Measurements from ENCODE around the gene CUTA. TPM values are rescaled to one million over a fixed set of nuclear protein-coding genes. Genes with fewer than 3 reads are reported as not detected.
"Not testable (repeated sequence)": the region's sequence is repeated elsewhere in the genome, so short reads cannot be mapped to it uniquely, and the experiment has no call there.

Gene CUTA
- total RNA-seq, 2 donors from 2014 or later, result 195 to 196 TPM

GRCh38 chr6:33414592-33415271 is 3.2 kb downstream of the CUTA start:
- H3K27me3 Mint-ChIP-seq, result no peaks in the 10 kb centered on the region
- H3K4me3 Mint-ChIP-seq, result peak overlapping the region; percentile 85
- no peaks in the 10 kb centered on the region for H3K9me3 ChIP-seq (ENCODE audit: control insufficient read depth, low read length, poor library complexity, severe bottlenecking)
- H3K4me1 Mint-ChIP-seq, result peaks cover 70% of the 10 kb centered on the region
- H3K36me3 Mint-ChIP-seq (ENCODE audit: low read depth), result peaks cover 12% of the 10 kb centered on the region
- ATAC-seq (no peak), DNase-seq (no peak)
- H3K27ac Mint-ChIP-seq, result peak overlapping the region; percentile 100

- H3K36me3 Mint-ChIP-seq (ENCODE audit: low read depth), result peaks cover 12% of the 10 kb centered on the region
- ATAC-seq, result no peak
- peaks cover 62% of the 10 kb centered on the region for H3K4me1 Mint-ChIP-seq
- no peaks in the 10 kb centered on the region for H3K9me3 ChIP-seq (ENCODE audit: control insufficient read depth, low read length, poor library complexity, severe bottlenecking)
- peak overlapping the region; percentile 96 for H3K4me3 Mint-ChIP-seq
- no peak for DNase-seq
- H3K27me3 Mint-ChIP-seq, result no peaks in the 10 kb centered on the region
- peak overlapping the region; percentile 100 for H3K27ac Mint-ChIP-seq
These were observed 4.4 kb downstream of the CUTA start for GRCh38 chr6:33413241-33414120.

- Mint-ChIP-seq H3K4me1 (peaks cover 57% of the 10 kb centered on the region), H3K27ac (peak overlapping the region; percentile 100), H3K36me3 (ENCODE audit: low read depth) (peaks cover 12% of the 10 kb centered on the region), H3K27me3 (no peaks in the 10 kb centered on the region), H3K4me3 (peak overlapping the region; percentile 96)
- ATAC-seq, result no peak
- no peak for DNase-seq
- no peaks in the 10 kb centered on the region for H3K9me3 ChIP-seq (ENCODE audit: control insufficient read depth, low read length, poor library complexity, severe bottlenecking)
These were observed 5.5 kb downstream of the CUTA start for GRCh38 chr6:33412140-33413009.

GRCh38 chr6:33411632-33412005 is 6.3 kb downstream of the CUTA start:
- peak overlapping the region; percentile 92 for H3K27ac Mint-ChIP-seq
- H3K9me3 ChIP-seq (ENCODE audit: control insufficient read depth, low read length, poor library complexity, severe bottlenecking), result no peaks in the 10 kb centered on the region
- H3K36me3 Mint-ChIP-seq (ENCODE audit: low read depth), result peaks cover 12% of the 10 kb centered on the region
- H3K27me3 Mint-ChIP-seq, result no peaks in the 10 kb centered on the region
- no peak for ATAC-seq
- DNase-seq, result no peak
- H3K4me1 Mint-ChIP-seq, result peaks cover 50% of the 10 kb centered on the region
- peak overlapping the region; percentile 96 for H3K4me3 Mint-ChIP-seq

- no peaks in the 10 kb centered on the region for H3K9me3 ChIP-seq (ENCODE audit: control insufficient read depth, low read length, poor library complexity, severe bottlenecking)
- peak in 1 of 3 donors; percentile 84 for DNase-seq
- Mint-ChIP-seq H3K4me1 (peaks cover 45% of the 10 kb centered on the region), H3K27me3 (no peaks in the 10 kb centered on the region), H3K36me3 (ENCODE audit: low read depth) (peaks cover 12% of the 10 kb centered on the region), H3K27ac (peak within 1 kb of the TSS; percentile 92), H3K4me3 (peak within 1 kb of the TSS; percentile 96)
- ATAC-seq, result peak; percentile 76
These were observed 6.9 kb downstream of the CUTA start, which contains the start of gene PHF1 for GRCh38 chr6:33410711-33411631. Gene PHF1, plus strand, starts transcription at chr6:33411014. Its CDS starts 1,250 bp downstream, at chr6:33412264.

GRCh38 chr6:33410050-33410710 is 7.7 kb downstream of the CUTA start:
- Mint-ChIP-seq H3K36me3 (ENCODE audit: low read depth) (peaks cover 9% of the 10 kb centered on the region), H3K27me3 (no peaks in the 10 kb centered on the region), H3K4me3 (peak overlapping the region; percentile 96), H3K27ac (peak overlapping the region; percentile 92), H3K4me1 (peaks cover 42% of the 10 kb centered on the region)
- no peaks in the 10 kb centered on the region for H3K9me3 ChIP-seq (ENCODE audit: control insufficient read depth, low read length, poor library complexity, severe bottlenecking)
- peak; percentile 95 to 99 (median 98) for DNase-seq
- peak; percentile 76 for ATAC-seq

GRCh38 chr6:33407132-33407718 is 10.7 kb downstream of the CUTA start:
- Mint-ChIP-seq H3K4me1 (peaks cover 26% of the 10 kb centered on the region), H3K27me3 (no peaks in the 10 kb centered on the region), H3K27ac (peak overlapping the region; percentile 57), H3K36me3 (ENCODE audit: low read depth) (peaks cover 4% of the 10 kb centered on the region), H3K4me3 (no peak overlapping the region)
- no peak for DNase-seq
- H3K9me3 ChIP-seq (ENCODE audit: control insufficient read depth, low read length, poor library complexity, severe bottlenecking), result no peaks in the 10 kb centered on the region
- no peak for ATAC-seq

GRCh38 chr6:33406126-33406525 is 11.8 kb downstream of the CUTA start:
- no peaks in the 10 kb centered on the region for H3K9me3 ChIP-seq (ENCODE audit: control insufficient read depth, low read length, poor library complexity, severe bottlenecking)
- no peak for DNase-seq
- H3K27ac Mint-ChIP-seq, result peak overlapping the region; percentile 74
- peaks cover 4% of the 10 kb centered on the region for H3K36me3 Mint-ChIP-seq (ENCODE audit: low read depth)
- H3K27me3 Mint-ChIP-seq, result no peaks in the 10 kb centered on the region
- H3K4me1 Mint-ChIP-seq, result peaks cover 20% of the 10 kb centered on the region
- peak overlapping the region; percentile 77 for H3K4me3 Mint-ChIP-seq
- ATAC-seq, result no peak

GRCh38 chr6:33405386-33405940 is 12.4 kb downstream of the CUTA start:
- no peaks in the 10 kb centered on the region for H3K9me3 ChIP-seq (ENCODE audit: control insufficient read depth, low read length, poor library complexity, severe bottlenecking)
- Mint-ChIP-seq H3K36me3 (ENCODE audit: low read depth) (peaks cover 4% of the 10 kb centered on the region), H3K27ac (peak overlapping the region; percentile 74), H3K4me1 (peaks cover 20% of the 10 kb centered on the region), H3K4me3 (no peak overlapping the region), H3K27me3 (no peaks in the 10 kb centered on the region)
- no peak for DNase-seq
- no peak for ATAC-seq

GRCh38 chr6:33404884-33405283 is 13.0 kb downstream of the CUTA start:
- Mint-ChIP-seq H3K27ac (peak overlapping the region; percentile 74), H3K27me3 (no peaks in the 10 kb centered on the region), H3K4me3 (no peak overlapping the region), H3K36me3 (ENCODE audit: low read depth) (peaks cover 4% of the 10 kb centered on the region), H3K4me1 (peaks cover 17% of the 10 kb centered on the region)
- ATAC-seq, result no peak
- DNase-seq, result no peak
- no peaks in the 10 kb centered on the region for H3K9me3 ChIP-seq (ENCODE audit: control insufficient read depth, low read length, poor library complexity, severe bottlenecking)

- ATAC-seq; H3K27me3 Mint-ChIP-seq; H3K4me3 Mint-ChIP-seq; DNase-seq; H3K36me3 Mint-ChIP-seq (ENCODE audit: low read depth); H3K27ac Mint-ChIP-seq; H3K9me3 ChIP-seq (ENCODE audit: control insufficient read depth, low read length, poor library complexity, severe bottlenecking): not testable (repeated sequence)
- H3K4me1 Mint-ChIP-seq, result peaks cover 11% of the 10 kb centered on the region
These were observed 18.0 kb downstream of the CUTA start for GRCh38 chr6:33399881-33400280.

Data from T-helper 17 cell (primary cell).